HG03565 (cell line): ENCODE data around the gene ZNF652.
"Not testable (repeated sequence)": the region's sequence is repeated elsewhere in the genome, so short reads cannot be mapped to it uniquely, and the experiment has no call there.

ENCODE experiments used
- ATAC-seq: cut with Tn5 transposase; IDR thresholded peaks from one replicate; pipeline ENCODE4 v1.9.1; 2021; ENCODE audit warnings: mild to moderate bottlenecking, moderate library complexity; ENCODE audit not compliant: unreplicated experiment

ZNF652 gene

GRCh38 chr17:49316889-49317675 is 45.0 kb downstream of the ZNF652 start:
- no peak for ATAC-seq

- no peak for ATAC-seq
These were observed 45.8 kb downstream of the ZNF652 start for GRCh38 chr17:49316258-49316570.

DNA sequence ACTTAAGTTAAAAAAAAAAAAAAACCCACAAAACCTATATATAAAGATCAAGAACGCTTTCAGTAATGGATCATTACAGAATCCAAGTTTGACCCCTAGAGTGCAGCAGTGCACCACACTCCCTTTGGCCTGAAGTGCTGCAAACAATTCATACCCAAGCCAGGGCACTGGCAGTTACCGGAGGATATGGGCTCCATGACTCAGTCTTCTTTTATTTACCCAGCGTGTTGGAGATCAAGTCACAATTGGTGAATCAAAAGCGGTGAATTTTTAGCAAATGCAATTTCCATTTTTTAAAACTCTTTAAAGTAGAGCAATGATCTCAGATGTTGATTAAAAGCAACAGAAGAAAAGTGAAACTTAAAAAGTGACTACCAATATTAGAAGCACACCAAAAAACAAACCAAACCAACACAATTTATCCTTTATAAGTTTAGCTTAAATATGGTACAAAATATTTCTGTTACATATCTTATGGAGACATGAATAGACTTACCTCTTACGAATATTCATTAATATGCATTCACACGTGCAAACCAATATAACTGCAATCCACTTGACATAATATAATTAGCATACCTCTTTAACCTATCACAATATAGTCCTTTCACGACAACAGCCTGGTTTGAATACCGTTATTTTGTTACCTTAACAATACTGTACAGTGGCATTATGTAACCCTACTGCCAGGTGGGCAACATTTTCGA is 46.3 kb downstream of the ZNF652 start:
- no peak for ATAC-seq

DNA sequence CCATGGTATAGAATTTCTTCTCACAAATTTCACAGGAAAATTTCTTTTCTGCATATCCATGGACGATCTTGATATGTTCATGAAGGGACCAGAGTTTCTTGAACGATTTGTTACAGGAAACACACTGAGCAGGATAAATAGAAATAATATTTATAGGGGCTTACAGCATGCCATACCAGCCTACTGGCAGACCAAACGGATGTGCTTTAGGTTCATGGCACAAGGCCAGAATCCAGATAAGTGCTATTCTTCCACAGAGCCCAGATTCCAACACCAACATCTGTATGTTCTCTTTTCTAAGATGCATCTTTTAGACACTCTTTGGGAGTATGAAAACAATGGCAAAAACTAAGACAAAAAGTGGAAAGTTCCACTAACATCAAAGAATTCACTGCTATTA is 49.3 kb downstream of the ZNF652 start:
- ATAC-seq: no peak

DNA sequence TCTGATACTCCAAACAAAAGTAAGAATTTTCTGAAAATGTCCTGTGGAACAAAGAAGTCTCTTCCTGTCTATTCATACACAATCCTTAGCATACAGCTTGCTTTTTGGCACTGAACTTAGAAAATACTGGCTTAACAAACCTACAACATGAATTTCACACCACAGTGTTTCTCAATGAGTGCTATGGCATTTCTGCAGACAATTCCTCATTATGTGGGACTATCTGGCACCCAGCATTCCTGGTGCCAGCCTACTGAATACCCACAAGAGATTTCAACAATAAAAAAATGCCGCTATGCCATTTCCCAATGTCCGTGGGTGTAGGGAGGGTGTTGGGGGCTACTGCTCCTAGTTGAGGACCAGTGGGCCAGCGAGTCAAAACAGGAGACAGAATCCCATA is 62.1 kb downstream of the ZNF652 start:
- no peak for ATAC-seq

DNA sequence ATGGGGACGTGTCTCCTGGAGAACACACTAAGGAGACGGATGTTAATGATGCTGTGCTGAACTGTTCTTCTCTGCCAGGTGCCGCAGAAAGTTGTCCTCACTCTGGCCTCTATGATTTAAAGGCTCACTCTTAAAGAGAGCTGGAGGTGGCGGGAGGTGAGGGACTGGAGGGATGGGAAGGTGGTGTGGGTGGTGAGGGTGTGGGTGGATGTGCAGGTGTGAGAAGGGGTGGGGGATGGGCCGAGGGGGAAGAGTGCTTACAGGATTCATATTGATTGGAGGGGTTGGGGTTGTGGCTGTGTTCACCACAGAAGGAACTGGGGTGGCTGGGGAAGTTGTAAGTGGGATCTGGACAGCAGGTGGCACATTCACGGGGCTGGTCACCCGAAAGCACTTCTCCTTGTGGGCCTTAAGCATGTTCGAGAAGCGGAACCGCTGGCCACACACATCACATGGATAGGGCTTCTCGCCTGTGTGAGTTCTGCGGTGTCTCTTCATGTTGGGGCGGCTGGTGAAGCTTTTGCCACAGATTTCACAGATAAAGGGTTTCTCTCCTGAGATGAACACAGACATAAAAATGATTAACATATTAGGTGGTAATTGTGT is 63.6 kb downstream of the ZNF652 start:
- ATAC-seq: no peak

DNA sequence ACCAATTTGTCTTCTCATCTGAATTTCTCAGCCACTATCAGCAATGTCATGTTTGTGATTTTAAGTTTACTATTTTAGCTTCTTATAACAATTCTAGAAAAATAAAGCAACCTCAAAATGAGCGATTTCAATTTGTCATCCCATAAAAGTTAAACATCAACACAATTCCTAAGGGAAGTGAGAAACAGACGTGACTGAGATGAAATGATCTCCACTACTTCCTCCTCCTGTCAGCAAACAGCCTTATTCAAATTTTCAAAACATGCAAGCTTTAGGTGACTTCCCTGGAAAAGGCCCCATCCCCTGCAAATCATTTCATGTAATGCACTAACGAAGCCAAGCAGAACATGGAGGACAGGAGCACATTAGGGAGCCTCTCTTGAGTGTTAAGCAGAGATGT is 64.9 kb downstream of the ZNF652 start:
- no peak for ATAC-seq

- ATAC-seq: no peak
These were observed 67.9 kb downstream of the ZNF652 start for GRCh38 chr17:49294122-49294521.

GRCh38 chr17:49292901-49293300 is 69.1 kb downstream of the ZNF652 start:
- ATAC-seq: no peak

GRCh38 chr17:49291929-49292328 is 70.1 kb downstream of the ZNF652 start:
- ATAC-seq: no peak

GRCh38 chr17:49290690-49291359 is 71.2 kb downstream of the ZNF652 start:
- no peak for ATAC-seq

DNA sequence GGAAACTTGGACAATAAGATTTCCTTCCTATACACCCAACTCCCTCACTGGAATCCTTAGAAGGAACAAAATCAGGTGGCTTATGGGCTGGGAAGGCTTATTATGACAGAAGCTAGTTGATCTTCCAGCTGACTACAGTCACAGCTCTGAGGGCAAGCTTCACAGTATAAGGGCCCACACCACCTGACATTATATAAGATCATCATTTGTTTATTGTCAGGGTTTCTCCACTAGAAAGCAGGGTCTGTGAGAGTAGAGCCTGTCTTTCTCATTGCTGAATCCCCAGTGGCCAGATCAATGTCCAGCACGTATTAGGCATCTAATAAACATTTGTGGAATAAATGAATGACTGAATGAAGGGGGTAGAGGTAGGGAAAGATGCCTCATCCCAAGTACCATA is 73.7 kb downstream of the ZNF652 start:
- ATAC-seq: no peak

- no peak for ATAC-seq
These were observed 74.6 kb downstream of the ZNF652 start for GRCh38 chr17:49287481-49287880.

DNA sequence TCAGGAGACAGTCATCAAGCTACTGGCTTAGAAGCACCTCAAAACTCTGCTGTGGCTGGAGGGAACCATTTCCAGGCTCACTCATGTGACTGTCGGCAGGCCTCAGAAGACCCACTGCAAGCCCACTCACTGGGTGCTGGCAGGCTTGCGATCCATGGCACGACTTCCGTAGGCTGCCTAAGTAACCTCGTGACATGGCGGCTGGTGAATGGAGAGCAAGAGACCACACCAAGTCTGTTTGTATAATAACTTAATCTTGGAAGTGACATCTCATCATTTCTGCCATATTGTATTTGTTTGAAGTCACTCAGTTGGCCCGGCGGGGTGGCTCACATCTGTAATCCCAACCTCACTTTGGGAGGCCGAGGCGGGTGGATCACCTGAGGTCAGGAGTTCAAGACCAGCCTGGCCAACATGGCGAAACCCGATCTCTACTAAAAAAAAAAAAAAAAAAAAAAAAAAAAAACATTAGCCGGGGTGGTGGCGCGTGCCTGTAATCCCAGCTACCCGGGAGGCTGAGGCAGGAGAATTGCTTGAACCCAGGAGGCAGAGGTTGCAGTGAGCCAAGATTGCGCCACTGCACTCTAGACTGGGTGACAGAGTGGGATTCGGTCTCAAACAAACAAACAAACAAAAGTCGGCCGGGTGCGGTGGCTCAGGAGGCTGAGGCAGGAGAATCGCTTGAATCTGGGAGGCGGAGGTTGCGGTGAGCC is 75.6 kb downstream of the ZNF652 start:
- not testable (repeated sequence) for ATAC-seq

DNA sequence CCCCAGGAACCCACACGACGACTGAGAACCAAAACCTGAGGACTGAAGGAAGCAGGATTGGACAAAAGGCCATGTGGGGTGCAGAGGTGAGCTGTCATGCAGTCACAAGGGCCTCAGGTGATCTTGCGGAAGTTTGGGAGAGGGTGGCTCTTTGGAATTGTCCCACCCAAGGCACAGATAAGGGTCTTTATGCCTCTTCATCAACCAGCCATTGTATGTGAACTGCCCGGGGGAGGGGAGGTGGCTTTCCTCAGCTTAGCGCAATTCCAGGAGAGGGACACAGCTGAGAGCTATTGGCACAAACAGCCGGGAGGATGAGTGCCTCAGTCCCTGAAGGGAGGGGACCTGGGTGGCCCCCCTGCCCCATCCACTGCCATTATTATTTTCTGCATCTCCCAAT is 76.3 kb downstream of the ZNF652 start:
- no peak for ATAC-seq

DNA sequence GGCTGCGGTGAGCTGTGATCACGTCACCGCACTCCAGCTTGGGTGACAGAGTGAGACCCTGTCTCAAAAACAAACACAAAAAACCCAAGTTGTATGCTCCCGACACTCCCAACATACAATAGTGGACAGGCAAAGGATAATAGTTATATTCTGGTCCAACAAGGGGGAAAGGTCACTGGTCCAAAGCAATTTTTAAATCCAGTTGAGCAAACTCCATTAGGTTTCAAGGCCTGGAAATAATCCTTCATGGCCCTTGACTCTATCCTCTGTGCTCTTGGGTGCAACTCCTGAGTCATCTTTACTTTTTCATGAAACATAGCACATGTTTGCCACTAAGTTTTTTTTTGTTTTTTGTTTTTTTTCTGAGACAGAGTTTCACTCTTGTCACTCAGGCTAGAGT is 81.1 kb downstream of the ZNF652 start:
- no peak for ATAC-seq

- ATAC-seq: no peak
These were observed 82.0 kb downstream of the ZNF652 start for GRCh38 chr17:49280061-49280460.

DNA sequence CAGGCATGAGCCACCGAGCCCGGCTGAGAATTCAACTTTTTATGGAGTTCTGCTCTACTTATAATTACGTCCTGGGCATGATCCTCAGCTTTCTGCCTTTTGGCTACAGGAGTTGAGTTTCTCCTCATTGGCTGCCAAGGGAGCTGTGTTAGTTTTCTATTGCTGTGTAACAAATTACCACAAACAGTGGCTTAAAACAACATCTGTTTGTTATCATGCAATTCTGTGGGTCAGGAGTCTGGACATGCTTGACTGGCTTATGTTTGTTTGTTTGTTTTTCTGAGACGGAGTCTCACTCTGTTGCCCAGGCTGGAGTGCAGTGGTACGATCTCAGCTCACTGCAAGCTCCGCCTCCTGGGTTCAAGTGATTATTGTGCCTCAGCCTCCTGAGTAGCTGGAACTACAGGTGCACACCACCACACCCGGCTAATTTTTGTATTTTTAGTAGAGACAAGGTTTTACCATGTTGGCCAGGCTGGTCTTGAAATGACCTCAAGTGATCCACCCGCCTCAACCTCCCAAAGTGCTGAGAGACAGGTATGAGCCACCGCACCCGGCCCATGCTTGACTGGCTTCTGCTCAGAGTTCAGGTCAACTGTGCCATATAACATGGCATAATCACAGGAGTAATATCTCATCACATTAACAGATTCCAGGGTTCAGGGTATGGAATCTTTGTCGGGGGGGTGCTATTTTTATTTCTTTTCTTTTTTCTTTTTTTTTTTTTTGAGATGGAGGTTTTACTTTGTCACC is 82.6 kb downstream of the ZNF652 start:
- ATAC-seq: not testable (repeated sequence)

- no peak for ATAC-seq
These were observed 84.0 kb downstream of the ZNF652 start for GRCh38 chr17:49278076-49278475.

GRCh38 chr17:49277638-49278037 is 84.4 kb downstream of the ZNF652 start:
- ATAC-seq: no peak
